ENCODE data around the gene PRPSAP2. TPM values are rescaled to one million over a fixed set of nuclear protein-coding genes. Genes with fewer than 3 reads are reported as not detected.
A peak's percentile ranks its signal among the peaks of the same experiment; 100 is the strongest.

PRPSAP2 gene
- total and polyA plus RNA-seq, 8 donors = 5.3 to 478 (median 25.0) TPM

GRCh38 chr17:18948476-18949006, 90.6 kb downstream of the PRPSAP2 start:
- H3K27me3 ChIP-seq = peaks cover 0 to 21% (median 3%) of the 10 kb centered on the region in 3 donors
- no peak for TF ChIP-seq POLR2A (IDR thresholded peaks at IDR 0.05)
- TF ChIP-seq EP300 (IDR thresholded peaks at IDR 0.05) = no peak
- no peak for TF ChIP-seq POLR2AphosphoS5 (IDR thresholded peaks at IDR 0.05)
- no peak for TF ChIP-seq CTCF (IDR thresholded peaks at IDR 0.05)
- no peak overlapping the region for H3K27ac ChIP-seq
- no peaks in the 10 kb centered on the region for H3K9me3 ChIP-seq
- peaks cover 0 to 6% (median 0%) of the 10 kb centered on the region in 4 donors for H3K4me1 ChIP-seq
- WGBS, 5 donors = 80 to 93% (median 89%) methylated on average over 7 to 8 of the region's 8 CpGs
- intact Hi-C loops (cut with DNase I; ENCODE audit: low total_unique reads) = no loop called here
- no peaks in the 10 kb centered on the region for H3K36me3 ChIP-seq
- peak in 1 of 2 donors; percentile 2 for DNase-seq
- no peak overlapping the region for H3K4me3 ChIP-seq

- Histone ChIP-seq H3K36me3 (no peaks in the 10 kb centered on the region), H3K27ac (no peak overlapping the region), H3K4me1 (peaks cover 0 to 6% (median 0%) of the 10 kb centered on the region in 4 donors), H3K9me3 (no peaks in the 10 kb centered on the region), H3K4me3 (no peak overlapping the region), H3K27me3 (peaks cover 0 to 21% (median 3%) of the 10 kb centered on the region in 3 donors)
- intact Hi-C loops (cut with DNase I; ENCODE audit: low total_unique reads) = no loop called here
- WGBS, 5 donors = 67 to 78% (median 76%) methylated on average over 6 of the region's 6 CpGs
- TF ChIP-seq POLR2A (IDR thresholded peaks at IDR 0.05) (no peak), POLR2AphosphoS5 (IDR thresholded peaks at IDR 0.05) (no peak), CTCF (IDR thresholded peaks at IDR 0.05) (no peak), EP300 (IDR thresholded peaks at IDR 0.05) (no peak)
- DNase-seq = peak in 1 of 2 donors; percentile 24
These were observed 91.6 kb downstream of the PRPSAP2 start for GRCh38 chr17:18949566-18949965.

GRCh38 chr17:18950346-18950745, 92.4 kb downstream of the PRPSAP2 start:
- intact Hi-C loops (cut with DNase I; ENCODE audit: low total_unique reads) = no loop called here
- TF ChIP-seq POLR2A (IDR thresholded peaks at IDR 0.05) (no peak), POLR2AphosphoS5 (IDR thresholded peaks at IDR 0.05) (no peak), CTCF (IDR thresholded peaks at IDR 0.05) (no peak), EP300 (IDR thresholded peaks at IDR 0.05) (no peak)
- DNase-seq = no peak
- Histone ChIP-seq H3K4me1 (peaks cover 0 to 6% (median 0%) of the 10 kb centered on the region in 4 donors), H3K4me3 (no peak overlapping the region), H3K27me3 (peaks cover 0 to 21% (median 3%) of the 10 kb centered on the region in 3 donors), H3K27ac (no peak overlapping the region), H3K9me3 (no peaks in the 10 kb centered on the region), H3K36me3 (no peaks in the 10 kb centered on the region)
- 57 to 69% (median 65%) methylated on average over 4 of the region's 4 CpGs for WGBS, 5 donors

GRCh38 chr17:18950944-18951905, 93.3 kb downstream of the PRPSAP2 start:
- TF ChIP-seq EP300 (IDR thresholded peaks at IDR 0.05) (no peak), POLR2AphosphoS5 (IDR thresholded peaks at IDR 0.05) (no peak), POLR2A (IDR thresholded peaks at IDR 0.05) (no peak), CTCF (IDR thresholded peaks at IDR 0.05) (no peak)
- H3K4me1 ChIP-seq = peaks cover 0 to 6% (median 0%) of the 10 kb centered on the region in 4 donors
- no peak overlapping the region for H3K4me3 ChIP-seq
- intact Hi-C loops (cut with DNase I; ENCODE audit: low total_unique reads) = no loop called here
- H3K27me3 ChIP-seq = peaks cover 0 to 21% (median 3%) of the 10 kb centered on the region in 3 donors
- H3K27ac ChIP-seq = no peak overlapping the region
- WGBS, 5 donors = 61 to 75% (median 69%) methylated on average over 24 to 34 of the region's 34 CpGs
- H3K9me3 ChIP-seq = no peaks in the 10 kb centered on the region
- DNase-seq = peak; percentile 41 to 82
- H3K36me3 ChIP-seq = no peaks in the 10 kb centered on the region
